Upper lobe of left lung (tissue), 6 donors: ENCODE results near the gene FAM81A. TPM values are rescaled to one million over a fixed set of nuclear protein-coding genes. Genes with fewer than 3 reads are reported as not detected.
A peak's percentile ranks its signal among the peaks of the same experiment; 100 is the strongest.

Experiments used
- ATAC-seq, 2 donors: fragments of 200-7000 bp; cut with Tn5 transposase; one replicate each; pipeline ENCODE4 v1.9.1; 2022; ENCODE audit warnings: mild to moderate bottlenecking in 2 of 2, moderate library complexity in 2 of 2; ENCODE audit not compliant: low FRiP score in 2 of 2
- DNase-seq, 2 donors: peaks; one replicate each; pipeline ENCODE4 v3.0.0-alpha.2; 2019 to 2020
- H3K27ac ChIP-seq, 4 donors: fragments of 200-600 bp; sonication (generic); one replicate each; pipeline ENCODE4 v1.5.1; 2016 to 2019
- H3K27me3 ChIP-seq, 4 donors: fragments of 200-600 bp; sonication (generic); one replicate each; pipeline ENCODE4 v1.5.1; 2017 to 2019
- H3K36me3 ChIP-seq, 4 donors: fragments of 200-600 bp; sonication (generic); one replicate each; pipeline ENCODE4 v1.5.1; 2016 to 2019
- H3K4me1 ChIP-seq, 4 donors: fragments of 200-600 bp; sonication (generic); one replicate each; pipeline ENCODE4 v1.5.1; 2018 to 2019
- H3K4me3 ChIP-seq, 4 donors: fragments of 200-600 bp; sonication (generic); one replicate each; pipeline ENCODE4 v1.5.1; 2017 to 2019; ENCODE audit warnings: mild to moderate bottlenecking in 2 of 4, moderate library complexity in 1 of 4
- H3K9me3 ChIP-seq, 4 donors: fragments of 200-600 bp; sonication (generic); one replicate each; pipeline ENCODE4 v1.5.1; 2018 to 2019
- CTCF ChIP-seq, 6 experiments: fragments of 450-650 bp in 4 of 6; fragments of 200-600 bp in 2 of 6; sonication (generic) in 2 of 6; IDR thresholded peaks; one replicate each; pipeline ENCODE4 v1.5.1; 2016 to 2019; ENCODE audit warnings: antibody characterized with exemption in 6 of 6
- EP300 ChIP-seq, 4 donors: sonication (generic); formaldehyde crosslinking; IDR thresholded peaks; one replicate each; pipeline ENCODE4 v1.5.1; 2017; ENCODE audit warnings: antibody characterized with exemption in 4 of 4, control low read depth in 2 of 4
- POLR2A ChIP-seq, 4 donors: fragments of 450-650 bp; IDR thresholded peaks; one replicate each; pipeline ENCODE4 v1.5.1; 2016 to 2017; ENCODE audit warnings: antibody characterized with exemption in 4 of 4, mild to moderate bottlenecking in 2 of 4
- POLR2AphosphoS5 ChIP-seq, 2 donors: sonication (generic); formaldehyde crosslinking; IDR thresholded peaks; one replicate each; pipeline ENCODE4 v1.5.1; 2017; ENCODE audit warnings: antibody characterized with exemption in 2 of 2
- WGBS, 2 donors: methylation state at CpG; one replicate each; pipeline ENCODE4 v1.1.5; 2017 to 2018; 5-methylcytosine and 5-hydroxymethylcytosine counted together
- total RNA-seq, 6 donors: library from RNA; depleted of rRNA in 4 of 6; stranded (reverse); fragments of >200 nt in 4 of 6; gene quantifications; one replicate each; pipeline versions ENCODE4 v1.1.0 to v1.2.1, GENCODE V29; 2016 to 2021
- donor health status: DM: no; HTN: no; CAD: no; lungs with moderate emphysema.
- donor health status: DM: no; HTN: yes; CAD: no; lungs with severe emphysema.

The FAM81A gene
- total RNA-seq, 6 donors from 2014 or later = 0.11 to 10.8 (median 0.80) TPM; not detected in 1

- Histone ChIP-seq H3K4me3 (no peak overlapping the region), H3K4me1 (no peaks in the 10 kb centered on the region), H3K27ac (no peak overlapping the region), H3K9me3 (no peaks in the 10 kb centered on the region), H3K27me3 (no peaks in the 10 kb centered on the region), H3K36me3 (no peaks in the 10 kb centered on the region)
- TF ChIP-seq EP300 (IDR thresholded peaks at IDR 0.05) (no peak), POLR2A (IDR thresholded peaks at IDR 0.05) (no peak), CTCF (IDR thresholded peaks at IDR 0.05) (no peak), POLR2AphosphoS5 (IDR thresholded peaks at IDR 0.05) (no peak)
- DNase-seq (no peak), ATAC-seq (no peak)
- WGBS, 2 donors = 62 to 63% methylated on average over 3 of the region's 3 CpGs
Measured at GRCh38 chr15:59396211-59396610, 41.8 kb upstream of the FAM81A start.

- 44 to 51% methylated on average over 3 of the region's 3 CpGs for WGBS, 2 donors
- Histone ChIP-seq H3K27ac (no peak overlapping the region), H3K36me3 (no peaks in the 10 kb centered on the region), H3K27me3 (no peaks in the 10 kb centered on the region), H3K9me3 (no peaks in the 10 kb centered on the region), H3K4me3 (no peak overlapping the region), H3K4me1 (no peaks in the 10 kb centered on the region)
- TF ChIP-seq POLR2AphosphoS5 (IDR thresholded peaks at IDR 0.05) = no peak
- no peak for TF ChIP-seq EP300 (IDR thresholded peaks at IDR 0.05)
- no peak for TF ChIP-seq POLR2A (IDR thresholded peaks at IDR 0.05)
- TF ChIP-seq CTCF (IDR thresholded peaks at IDR 0.05) = no peak
- DNase-seq = no peak
- ATAC-seq = no peak
Measured at GRCh38 chr15:59396679-59397078, 41.3 kb upstream of the FAM81A start.

GRCh38 chr15:59398220-59398619 lies 39.8 kb upstream of the FAM81A start:
- H3K27ac ChIP-seq = no peak overlapping the region
- TF ChIP-seq POLR2AphosphoS5 (IDR thresholded peaks at IDR 0.05) (no peak), CTCF (IDR thresholded peaks at IDR 0.05) (no peak), POLR2A (IDR thresholded peaks at IDR 0.05) (no peak), EP300 (IDR thresholded peaks at IDR 0.05) (no peak)
- no peak overlapping the region for H3K4me3 ChIP-seq
- no peak for ATAC-seq
- no peaks in the 10 kb centered on the region for H3K4me1 ChIP-seq
- no peak for DNase-seq
- H3K9me3 ChIP-seq = no peaks in the 10 kb centered on the region
- WGBS, 2 donors = 70 to 92% methylated on average over 1 of the region's 1 CpG
- no peaks in the 10 kb centered on the region for H3K27me3 ChIP-seq
- H3K36me3 ChIP-seq = no peaks in the 10 kb centered on the region

- TF ChIP-seq EP300 (IDR thresholded peaks at IDR 0.05) = no peak
- no peak for TF ChIP-seq POLR2A (IDR thresholded peaks at IDR 0.05)
- TF ChIP-seq CTCF (IDR thresholded peaks at IDR 0.05) = no peak
- no peak for TF ChIP-seq POLR2AphosphoS5 (IDR thresholded peaks at IDR 0.05)
- Histone ChIP-seq H3K27ac (no peak overlapping the region), H3K36me3 (no peaks in the 10 kb centered on the region), H3K4me3 (no peak overlapping the region), H3K4me1 (no peaks in the 10 kb centered on the region), H3K9me3 (no peaks in the 10 kb centered on the region), H3K27me3 (no peaks in the 10 kb centered on the region)
- ATAC-seq (peak; percentile 46 to 80), DNase-seq (peak in 1 of 2 donors; percentile 41)
- WGBS, 2 donors = 54 to 67% methylated on average over 7 of the region's 7 CpGs
Measured at GRCh38 chr15:59399465-59400102, 38.4 kb upstream of the FAM81A start.
